Metanephros (tissue), 1 donor: ENCODE data around the gene CDK16. TPM values are rescaled to one million over a fixed set of nuclear protein-coding genes. Genes with fewer than 3 reads are reported as not detected.

Experiments
- total RNA-seq: library from RNA; depleted of rRNA; stranded (reverse); fragments of >200 nt; gene quantifications from one replicate; pipeline ENCODE4 v1.2.3, GENCODE V29; 2014

CDK16 gene
- 79.8 TPM for total RNA-seq

GRCh38 chrX:47218280-47218919 lies at the start of gene CDK16:
CDK16 (plus strand) TSS chrX:47218681; CDS start chrX:47223558, 4,877 bp downstream.

GRCh38 chrX:47193475-47194193 lies 24.8 kb upstream of the CDK16 start, which contains the start of gene UBA1:
UBA1 (plus strand) TSS chrX:47193829; CDS start chrX:47198803, 4,974 bp downstream.

GRCh38 chrX:47232803-47233332 lies 14.4 kb downstream of the CDK16 start, which contains the start of gene USP11:
USP11 (plus strand) TSS chrX:47233009; CDS start chrX:47233044, 35 bp downstream.

Other genes with a start within 250 kb of the CDK16 start
- gene RGN, start 140.2 kb upstream of the CDK16 start, total RNA-seq: 30.4 TPM
- gene NDUFB11, start 74.0 kb upstream of the CDK16 start, total RNA-seq: 123 TPM
- gene RBM10, start 73.5 kb upstream of the CDK16 start, total RNA-seq: 47.7 TPM
- 186 TPM for gene UBA1, start 24.9 kb upstream of the CDK16 start, total RNA-seq
- gene USP11, start 14.3 kb downstream of the CDK16 start, total RNA-seq: 160 TPM
- 0.70 TPM for gene ZNF157, start 151.9 kb downstream of the CDK16 start, total RNA-seq